K562 (cell line): ENCODE data around the gene ELOVL1. TPM values are rescaled to one million over a fixed set of nuclear protein-coding genes. Genes with fewer than 3 reads are reported as not detected.

Source experiments
- BRF1 ChIP-seq: IDR thresholded peaks from 3 replicates; pipeline ENCODE4 v1.6.1; 2011; ENCODE audit warnings: borderline replicate concordance, mild to moderate bottlenecking; ENCODE audit not compliant: insufficient read length; ENCODE audit errors: extremely low read depth
- CBX5 ChIP-seq: IDR thresholded peaks from 2 replicates; pipeline ENCODE4 v1.6.1; 2014; ENCODE audit warnings: low read depth, borderline replicate concordance
- CHCHD3 ChIP-seq: fragments of 250-450 bp; sonication (Bioruptor Pico); IDR thresholded peaks from 2 replicates; pipeline ENCODE4 v2.1.2; 2022; ENCODE audit warnings: mild to moderate bottlenecking
- ELF2 ChIP-seq: fragments of 250-450 bp; sonication (Bioruptor Pico); IDR thresholded peaks from 2 replicates; pipeline ENCODE4 v1.5.0; 2021; ENCODE audit warnings: mild to moderate bottlenecking
- IRF2 ChIP-seq: sonication (generic); formaldehyde crosslinking; IDR thresholded peaks from 2 replicates; pipeline ENCODE4 v1.8.1; 2022; ENCODE audit warnings: mild to moderate bottlenecking, missing genetic modification reagents
- KDM2B ChIP-seq: fragments of 250-450 bp; sonication (Bioruptor Pico); IDR thresholded peaks from 2 replicates; pipeline ENCODE4 v1.8.0; 2021; ENCODE audit warnings: mild to moderate bottlenecking, moderate library complexity
- MYNN ChIP-seq, 2 experiments: sonication (generic); formaldehyde crosslinking in 1 of 2; IDR thresholded peaks; 2 replicates each; pipeline versions ENCODE4 v1.5.0 to v1.6.1; 2016 to 2020; ENCODE audit warnings: antibody characterized with exemption in 1 of 2, missing genetic modification reagents in 1 of 2
- NBN ChIP-seq: fragments of 450-650 bp; IDR thresholded peaks from 2 replicates; pipeline ENCODE4 v1.6.1; 2016; ENCODE audit warnings: low read depth, mild to moderate bottlenecking
- POLR2AphosphoS5 ChIP-seq: IDR thresholded peaks from 2 replicates; pipeline ENCODE4 v1.6.1; 2011; ENCODE audit warnings: mild to moderate bottlenecking, low read depth, low read length, moderate library complexity; ENCODE audit not compliant: control insufficient read depth, insufficient read depth
- POLR2B ChIP-seq: fragments of 450-650 bp; IDR thresholded peaks from 2 replicates; pipeline ENCODE4 v1.6.1; 2018; ENCODE audit warnings: low read depth; ENCODE audit not compliant: partially characterized antibody
- PPARD ChIP-seq: fragments of 250-450 bp; sonication (Bioruptor Pico); IDR thresholded peaks from 2 replicates; pipeline ENCODE4 v1.8.0; 2022; ENCODE audit warnings: inconsistent platforms, mild to moderate bottlenecking, moderate library complexity
- SLC30A9 ChIP-seq: fragments of 250-450 bp; sonication (Bioruptor Pico); IDR thresholded peaks from 2 replicates; pipeline ENCODE4 v1.8.0; 2022; ENCODE audit warnings: mild to moderate bottlenecking, moderate library complexity
- SREBF2 ChIP-seq: sonication (generic); formaldehyde crosslinking; IDR thresholded peaks from 2 replicates; pipeline ENCODE4 v1.4.0; 2020; ENCODE audit warnings: mild to moderate bottlenecking, missing genetic modification reagents
- ZNF175 ChIP-seq: fragments of 200-800 bp; sonication (Bioruptor generic); IDR thresholded peaks from 2 replicates; pipeline ENCODE4 v1.6.1; 2016; ENCODE audit warnings: low read depth, mild to moderate bottlenecking, missing genetic modification characterization, missing compliant biosample characterization
- ZNF436 ChIP-seq: fragments of 250-450, 450-650 bp; sonication (Bioruptor Pico); formaldehyde crosslinking; IDR thresholded peaks from 2 replicates; pipeline ENCODE4 v1.7.0; 2020; ENCODE audit warnings: mild to moderate bottlenecking
- polyA plus RNA-seq, 8 experiments: library from polyadenylated mRNA; depleted of rRNA in 4 of 8; stranded (reverse) in 5 of 8; unstranded in 3 of 8; fragments of >200 nt; fragmentation: Nextera tagmentation in 2 of 8; fragmentation: Illumina TruSeq in 1 of 8; extraction: Ambion mirVana in 2 of 8; extraction: Trizol in 1 of 8; gene quantifications; 2 replicates each; pipeline versions ENCODE4 v1.2.1 to v1.2.3, GENCODE V29; 2011 to 2014; ENCODE audit warnings: inconsistent platforms in 1 of 8, missing spikeins in 1 of 8
- total RNA-seq, 7 experiments: library from RNA; depleted of rRNA in 6 of 7; stranded (reverse); fragments of >200 nt in 6 of 7; fragmentation: Illumina TruSeq in 2 of 7; extraction: Trizol in 2 of 7; gene quantifications; 2 replicates each; pipeline versions ENCODE4 v1.2.1 to v1.2.3, GENCODE V29; 2011 to 2021; ENCODE audit warnings: low replicate concordance in 1 of 7
- TF ChIP-seq, protein P1 (sequence below): fragments of 200-400 bp; formaldehyde crosslinking; IDR thresholded peaks from 2 replicates; pipeline ENCODE4 v1.6.1; 2017; ENCODE audit warnings: mild to moderate bottlenecking, low read depth, low read length, moderate library complexity
- TF ChIP-seq, protein P2 (sequence below): fragments of 250-450 bp; sonication (Bioruptor Pico); IDR thresholded peaks from 2 replicates; pipeline ENCODE4 v1.4.0; 2020
- TF ChIP-seq, protein P3 (sequence below): sonication (generic); formaldehyde crosslinking; IDR thresholded peaks from 2 replicates; pipeline ENCODE4 v1.8.0; 2023; ENCODE audit warnings: mild to moderate bottlenecking, missing genetic modification reagents
- TF ChIP-seq, protein P4 (sequence below): fragments of 450-650 bp; formaldehyde crosslinking; IDR thresholded peaks from 2 replicates; pipeline ENCODE4 v1.4.0; 2022; ENCODE audit warnings: missing genetic modification characterization

The ELOVL1 gene
- total and polyA plus RNA-seq, 9 of the 15 experiments (the other 6 are each of a cell fraction or from before 2014, with no cell fraction given): 51.0 to 157 (median 70.3) TPM

DNA sequence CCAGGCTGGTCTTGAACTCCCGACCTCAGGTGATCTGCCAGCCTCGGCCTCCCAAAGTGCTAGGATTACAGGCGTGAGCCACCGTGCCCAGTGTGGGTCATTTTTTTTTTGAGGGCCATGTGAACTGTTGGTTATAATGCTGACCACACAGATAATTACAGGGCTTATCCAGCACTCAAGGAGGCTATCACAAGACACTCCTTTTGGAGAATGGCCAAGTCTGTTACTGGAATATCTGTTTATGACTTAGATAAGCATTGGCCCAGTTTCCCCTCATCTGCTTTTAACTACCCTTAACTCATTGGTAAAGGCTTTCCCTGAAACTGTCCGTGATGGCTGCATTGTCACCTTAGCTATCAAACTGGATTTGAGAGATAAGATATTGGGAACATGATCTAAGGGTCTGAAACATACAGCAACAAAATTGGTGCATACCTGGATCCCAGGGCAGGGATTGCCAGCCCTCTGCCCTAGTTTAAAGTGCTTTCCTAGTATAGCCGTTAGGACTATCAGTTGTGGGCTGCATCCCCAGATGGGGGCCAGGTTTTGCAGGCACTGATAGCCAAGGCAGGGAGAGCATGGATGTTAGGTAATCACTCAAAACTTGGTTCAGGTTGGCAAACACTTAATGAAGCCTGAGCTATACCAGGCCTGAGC lies 37.5 kb upstream of the ELOVL1 start (continued):
- TF ChIP-seq, protein P1, sequence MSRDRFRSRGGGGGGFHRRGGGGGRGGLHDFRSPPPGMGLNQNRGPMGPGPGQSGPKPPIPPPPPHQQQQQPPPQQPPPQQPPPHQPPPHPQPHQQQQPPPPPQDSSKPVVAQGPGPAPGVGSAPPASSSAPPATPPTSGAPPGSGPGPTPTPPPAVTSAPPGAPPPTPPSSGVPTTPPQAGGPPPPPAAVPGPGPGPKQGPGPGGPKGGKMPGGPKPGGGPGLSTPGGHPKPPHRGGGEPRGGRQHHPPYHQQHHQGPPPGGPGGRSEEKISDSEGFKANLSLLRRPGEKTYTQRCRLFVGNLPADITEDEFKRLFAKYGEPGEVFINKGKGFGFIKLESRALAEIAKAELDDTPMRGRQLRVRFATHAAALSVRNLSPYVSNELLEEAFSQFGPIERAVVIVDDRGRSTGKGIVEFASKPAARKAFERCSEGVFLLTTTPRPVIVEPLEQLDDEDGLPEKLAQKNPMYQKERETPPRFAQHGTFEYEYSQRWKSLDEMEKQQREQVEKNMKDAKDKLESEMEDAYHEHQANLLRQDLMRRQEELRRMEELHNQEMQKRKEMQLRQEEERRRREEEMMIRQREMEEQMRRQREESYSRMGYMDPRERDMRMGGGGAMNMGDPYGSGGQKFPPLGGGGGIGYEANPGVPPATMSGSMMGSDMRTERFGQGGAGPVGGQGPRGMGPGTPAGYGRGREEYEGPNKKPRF: no peak
- TF ChIP-seq ZNF175 (CRISPR knock-in tag): no peak
- TF ChIP-seq, protein P2, sequence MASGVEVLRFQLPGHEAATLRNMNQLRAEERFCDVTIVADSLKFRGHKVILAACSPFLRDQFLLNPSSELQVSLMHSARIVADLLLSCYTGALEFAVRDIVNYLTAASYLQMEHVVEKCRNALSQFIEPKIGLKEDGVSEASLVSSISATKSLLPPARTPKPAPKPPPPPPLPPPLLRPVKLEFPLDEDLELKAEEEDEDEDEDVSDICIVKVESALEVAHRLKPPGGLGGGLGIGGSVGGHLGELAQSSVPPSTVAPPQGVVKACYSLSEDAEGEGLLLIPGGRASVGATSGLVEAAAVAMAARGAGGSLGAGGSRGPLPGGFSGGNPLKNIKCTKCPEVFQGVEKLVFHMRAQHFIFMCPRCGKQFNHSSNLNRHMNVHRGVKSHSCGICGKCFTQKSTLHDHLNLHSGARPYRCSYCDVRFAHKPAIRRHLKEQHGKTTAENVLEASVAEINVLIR (CRISPR knock-in tag): no peak
- TF ChIP-seq ZNF436 (CRISPR knock-in tag): no peak
- no peak for TF ChIP-seq KDM2B
- TF ChIP-seq NBN: peak; percentile 72; the same call in 1 of the 2 replicates
- TF ChIP-seq, protein P3, sequence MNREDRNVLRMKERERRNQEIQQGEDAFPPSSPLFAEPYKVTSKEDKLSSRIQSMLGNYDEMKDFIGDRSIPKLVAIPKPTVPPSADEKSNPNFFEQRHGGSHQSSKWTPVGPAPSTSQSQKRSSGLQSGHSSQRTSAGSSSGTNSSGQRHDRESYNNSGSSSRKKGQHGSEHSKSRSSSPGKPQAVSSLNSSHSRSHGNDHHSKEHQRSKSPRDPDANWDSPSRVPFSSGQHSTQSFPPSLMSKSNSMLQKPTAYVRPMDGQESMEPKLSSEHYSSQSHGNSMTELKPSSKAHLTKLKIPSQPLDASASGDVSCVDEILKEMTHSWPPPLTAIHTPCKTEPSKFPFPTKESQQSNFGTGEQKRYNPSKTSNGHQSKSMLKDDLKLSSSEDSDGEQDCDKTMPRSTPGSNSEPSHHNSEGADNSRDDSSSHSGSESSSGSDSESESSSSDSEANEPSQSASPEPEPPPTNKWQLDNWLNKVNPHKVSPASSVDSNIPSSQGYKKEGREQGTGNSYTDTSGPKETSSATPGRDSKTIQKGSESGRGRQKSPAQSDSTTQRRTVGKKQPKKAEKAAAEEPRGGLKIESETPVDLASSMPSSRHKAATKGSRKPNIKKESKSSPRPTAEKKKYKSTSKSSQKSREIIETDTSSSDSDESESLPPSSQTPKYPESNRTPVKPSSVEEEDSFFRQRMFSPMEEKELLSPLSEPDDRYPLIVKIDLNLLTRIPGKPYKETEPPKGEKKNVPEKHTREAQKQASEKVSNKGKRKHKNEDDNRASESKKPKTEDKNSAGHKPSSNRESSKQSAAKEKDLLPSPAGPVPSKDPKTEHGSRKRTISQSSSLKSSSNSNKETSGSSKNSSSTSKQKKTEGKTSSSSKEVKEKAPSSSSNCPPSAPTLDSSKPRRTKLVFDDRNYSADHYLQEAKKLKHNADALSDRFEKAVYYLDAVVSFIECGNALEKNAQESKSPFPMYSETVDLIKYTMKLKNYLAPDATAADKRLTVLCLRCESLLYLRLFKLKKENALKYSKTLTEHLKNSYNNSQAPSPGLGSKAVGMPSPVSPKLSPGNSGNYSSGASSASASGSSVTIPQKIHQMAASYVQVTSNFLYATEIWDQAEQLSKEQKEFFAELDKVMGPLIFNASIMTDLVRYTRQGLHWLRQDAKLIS (CRISPR knock-in tag): no peak
- TF ChIP-seq SLC30A9 (CRISPR knock-in tag): no peak
- no peak for TF ChIP-seq ELF2 (CRISPR knock-in tag)
- TF ChIP-seq, protein P4, sequence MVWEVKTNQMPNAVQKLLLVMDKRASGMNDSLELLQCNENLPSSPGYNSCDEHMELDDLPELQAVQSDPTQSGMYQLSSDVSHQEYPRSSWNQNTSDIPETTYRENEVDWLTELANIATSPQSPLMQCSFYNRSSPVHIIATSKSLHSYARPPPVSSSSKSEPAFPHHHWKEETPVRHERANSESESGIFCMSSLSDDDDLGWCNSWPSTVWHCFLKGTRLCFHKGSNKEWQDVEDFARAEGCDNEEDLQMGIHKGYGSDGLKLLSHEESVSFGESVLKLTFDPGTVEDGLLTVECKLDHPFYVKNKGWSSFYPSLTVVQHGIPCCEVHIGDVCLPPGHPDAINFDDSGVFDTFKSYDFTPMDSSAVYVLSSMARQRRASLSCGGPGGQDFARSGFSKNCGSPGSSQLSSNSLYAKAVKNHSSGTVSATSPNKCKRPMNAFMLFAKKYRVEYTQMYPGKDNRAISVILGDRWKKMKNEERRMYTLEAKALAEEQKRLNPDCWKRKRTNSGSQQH: 0 out of 2 replicates have a peak, but pooled peaks have one; percentile 4
- TF ChIP-seq CBX5: no peak
- peak; percentile 38; the same call in 1 of the 2 replicates for TF ChIP-seq MYNN (IDR thresholded peaks at IDR 0.05)
- no peak for TF ChIP-seq MYNN (CRISPR knock-in tag; IDR thresholded peaks at IDR 0.05)
- TF ChIP-seq POLR2AphosphoS5: 0 out of 2 replicates have a peak, but pooled peaks have one; percentile 32
- TF ChIP-seq SREBF2 (CRISPR knock-in tag): no peak
- TF ChIP-seq BRF1: no peak
- no peak for TF ChIP-seq IRF2 (CRISPR knock-in tag)
- TF ChIP-seq CHCHD3 (CRISPR knock-in tag): no peak
- TF ChIP-seq PPARD (CRISPR knock-in tag): no peak
- TF ChIP-seq POLR2B: no peak
